GM23338 (cell line): ENCODE results near the gene ASIC5. TPM values are rescaled to one million over a fixed set of nuclear protein-coding genes. Genes with fewer than 3 reads are reported as not detected.

ENCODE experiments used
- ATAC-seq: fragments of 200-7000 bp; cut with Tn5 transposase; 3 replicates; pipeline ENCODE4 v1.9.1; 2020
- DNase-seq: peaks from one replicate; pipeline ENCODE4 v3.0.0-alpha.2; 2015; ENCODE audit warnings: low spot score
- H2AFZ ChIP-seq: fragments of 200-600 bp; sonication (generic); 2 replicates; pipeline ENCODE4 v1.8.0; 2016; ENCODE audit warnings: antibody characterized with exemption, mild to moderate bottlenecking, moderate library complexity
- H3F3A ChIP-seq: fragments of 200-600 bp; sonication (generic); replicated peaks from 2 replicates; pipeline ENCODE4 v1.8.0; 2017; ENCODE audit warnings: antibody characterized with exemption, mixed run types, low read depth
- H3K27ac ChIP-seq: fragments of 200-600 bp; sonication (generic); 2 replicates; pipeline ENCODE4 v1.6.1; 2016; ENCODE audit warnings: low read depth
- H3K27me3 ChIP-seq: fragments of 200-600 bp; sonication (generic); 2 replicates; pipeline ENCODE4 v1.8.0; 2016; ENCODE audit warnings: mild to moderate bottlenecking, mixed run types, moderate library complexity; ENCODE audit not compliant: insufficient read depth
- H3K36me3 ChIP-seq: fragments of 200-600 bp; sonication (generic); 2 replicates; pipeline ENCODE4 v1.8.0; 2016; ENCODE audit warnings: mild to moderate bottlenecking; ENCODE audit not compliant: insufficient read depth
- H3K4me1 ChIP-seq: fragments of 200-600 bp; sonication (generic); 2 replicates; pipeline ENCODE4 v1.8.0; 2016; ENCODE audit warnings: mild to moderate bottlenecking, moderate library complexity; ENCODE audit not compliant: insufficient read depth
- H3K4me2 ChIP-seq: fragments of 200-600 bp; sonication (generic); 2 replicates; pipeline ENCODE4 v1.7.1; 2017; ENCODE audit warnings: mixed run types
- H3K4me3 ChIP-seq: fragments of 200-600 bp; sonication (generic); 2 replicates; pipeline ENCODE4 v1.6.1; 2016; ENCODE audit warnings: mixed run types
- H3K79me2 ChIP-seq: fragments of 200-600 bp; sonication (generic); replicated peaks from 2 replicates; pipeline ENCODE4 v1.8.0; 2017; ENCODE audit warnings: mild to moderate bottlenecking; ENCODE audit not compliant: insufficient read depth
- H3K9me2 ChIP-seq: fragments of 200-600 bp; sonication (generic); 2 replicates; pipeline ENCODE4 v1.8.0; 2017; ENCODE audit not compliant: insufficient read depth
- H4K20me1 ChIP-seq: fragments of 200-600 bp; sonication (generic); replicated peaks from 2 replicates; pipeline ENCODE4 v1.8.0; 2017; ENCODE audit warnings: mild to moderate bottlenecking; ENCODE audit not compliant: insufficient read depth
- H3K27ac Mint-ChIP-seq: 2 replicates; pipeline ENCODE4 v1.8.0; 2020; ENCODE audit warnings: inconsistent platforms, mild to moderate bottlenecking, moderate library complexity, mixed read lengths
- H3K27me3 Mint-ChIP-seq: 3 replicates; pipeline ENCODE4 v1.8.0; 2022; ENCODE audit warnings: low read depth, mild to moderate bottlenecking, moderate library complexity, mixed read lengths, inconsistent platforms; ENCODE audit not compliant: insufficient read depth, poor library complexity
- H3K36me3 Mint-ChIP-seq: 3 replicates; pipeline ENCODE4 v1.8.0; 2021; ENCODE audit warnings: low read depth, mild to moderate bottlenecking, inconsistent platforms, moderate library complexity, mixed read lengths
- H3K4me1 Mint-ChIP-seq: 3 replicates; pipeline ENCODE4 v1.8.0; 2020; ENCODE audit warnings: mild to moderate bottlenecking, inconsistent platforms, mixed read lengths
- H3K4me3 Mint-ChIP-seq: 3 replicates; pipeline ENCODE4 v1.8.0; 2021; ENCODE audit warnings: moderate library complexity, mild to moderate bottlenecking, inconsistent platforms, mixed read lengths
- H3K9me3 Mint-ChIP-seq: 3 replicates; pipeline ENCODE4 v1.8.0; 2020; ENCODE audit warnings: moderate library complexity, mild to moderate bottlenecking, inconsistent platforms, mixed read lengths
- CREB1 ChIP-seq: fragments of 250-450 bp; sonication (Bioruptor Pico); IDR thresholded peaks from 2 replicates; pipeline ENCODE4 v1.5.0; 2020; ENCODE audit warnings: low read depth, mild to moderate bottlenecking, moderate library complexity
- CTCF ChIP-seq, 2 experiments: fragments of 200-600 bp in 1 of 2; sonication (generic) in 1 of 2; conservative IDR thresholded peaks; 2 replicates each; pipeline versions ENCODE4 v1.5.1 to v1.6.1; 2016 to 2017; ENCODE audit warnings: antibody characterized with exemption in 2 of 2, low read depth in 2 of 2, mild to moderate bottlenecking in 2 of 2, moderate library complexity in 1 of 2
- ETS1 ChIP-seq: IDR thresholded peaks from 2 replicates; pipeline ENCODE4 v1.6.1; 2016; ENCODE audit warnings: antibody characterized with exemption
- EZH2 ChIP-seq: fragments of 200-600 bp; sonication (generic); IDR thresholded peaks from one replicate; pipeline ENCODE4 v1.8.0; 2017; ENCODE audit warnings: antibody characterized with exemption, mild to moderate bottlenecking, low read depth; ENCODE audit not compliant: unreplicated experiment
- EZH2phosphoT487 ChIP-seq: fragments of 200-600 bp; sonication (generic); IDR thresholded peaks from one replicate; pipeline ENCODE4 v1.8.1; 2018; ENCODE audit warnings: antibody characterized with exemption; ENCODE audit not compliant: unreplicated experiment
- JUNB ChIP-seq: IDR thresholded peaks from one replicate; pipeline ENCODE4 v1.6.1; 2016; ENCODE audit warnings: antibody characterized with exemption; ENCODE audit not compliant: unreplicated experiment
- NANOG ChIP-seq: IDR thresholded peaks from 2 replicates; pipeline ENCODE4 v1.6.1; 2016; ENCODE audit warnings: antibody characterized with exemption, borderline replicate concordance
- POLR2AphosphoS5 ChIP-seq: IDR thresholded peaks from 2 replicates; pipeline ENCODE4 v1.6.1; 2016; ENCODE audit warnings: antibody characterized with exemption, low read depth
- REST ChIP-seq: IDR thresholded peaks from one replicate; pipeline ENCODE4 v1.6.1; 2018; ENCODE audit warnings: antibody characterized with exemption; ENCODE audit not compliant: unreplicated experiment
- STAT1 ChIP-seq: IDR thresholded peaks from one replicate; pipeline ENCODE4 v1.6.1; 2016; ENCODE audit warnings: antibody characterized with exemption; ENCODE audit not compliant: unreplicated experiment
- ZNF114 ChIP-seq: fragments of 250-450 bp; sonication (Bioruptor Pico); IDR thresholded peaks from 2 replicates; pipeline ENCODE4 v1.5.0; 2020; ENCODE audit warnings: mild to moderate bottlenecking, moderate library complexity
- ZNF331 ChIP-seq: fragments of 250-450 bp; sonication (Bioruptor Pico); IDR thresholded peaks from 2 replicates; pipeline ENCODE4 v1.5.0; 2020; ENCODE audit warnings: low read depth, mild to moderate bottlenecking, moderate library complexity
- ZNF462 ChIP-seq: fragments of 250-450 bp; sonication (Bioruptor Pico); IDR thresholded peaks from 2 replicates; pipeline ENCODE4 v1.5.0; 2020; ENCODE audit warnings: mild to moderate bottlenecking, moderate library complexity
- polyA plus RNA-seq: library from polyadenylated mRNA; unstranded; fragments of >200 nt; fragmentation: Nextera tagmentation; extraction: Ambion mirVana; gene quantifications from 2 replicates; pipeline ENCODE4 v1.2.1, GENCODE V29; 2016
- total RNA-seq: library from RNA; depleted of rRNA; stranded (reverse); fragments of >200 nt; shearing (Covaris generic); gene quantifications from 2 replicates; pipeline ENCODE4 v1.2.3, GENCODE V29; 2014

ASIC5 gene
- total and polyA plus RNA-seq, 2 experiments from 2014 or later, result not detected

GRCh38 chr4:155818639-155819038, 47.4 kb downstream of the ASIC5 start:
- Mint-ChIP-seq H3K4me1 (peaks cover 13% of the 10 kb centered on the region), H3K36me3 (no peaks in the 10 kb centered on the region), H3K27ac (no peak overlapping the region), H3K27me3 (peaks cover 5% of the 10 kb centered on the region), H3K9me3 (no peaks in the 10 kb centered on the region), H3K4me3 (no peak overlapping the region)
- H3K27me3 ChIP-seq, result no peaks in the 10 kb centered on the region
- no peaks in the 10 kb centered on the region for H3K79me2 ChIP-seq
- H2AFZ ChIP-seq, result no peak overlapping the region; the same call in 1 of the 2 replicates
- no peaks in the 10 kb centered on the region for H3K9me2 ChIP-seq
- TF ChIP-seq ZNF462, result no peak
- no peak for TF ChIP-seq POLR2AphosphoS5
- TF ChIP-seq EZH2phosphoT487, result no peak
- no peak for TF ChIP-seq CTCF (conservative IDR thresholded peaks at IDR 0.05; ENCODE audit: low read depth in 2 of 2)
- no peak for TF ChIP-seq REST
- TF ChIP-seq ZNF114 (CRISPR knock-in tag), result no peak
- no peak for TF ChIP-seq ETS1
- no peak for TF ChIP-seq JUNB
- TF ChIP-seq CREB1, result no peak
- TF ChIP-seq NANOG, result no peak
- TF ChIP-seq STAT1, result no peak
- TF ChIP-seq ZNF331 (CRISPR knock-in tag), result no peak
- no peak for TF ChIP-seq EZH2
- no peaks in the 10 kb centered on the region for H4K20me1 ChIP-seq
- no peak overlapping the region for H3K27ac ChIP-seq
- H3K4me2 ChIP-seq, result no peak overlapping the region
- ATAC-seq (no peak), DNase-seq (no peak)
- no peaks in the 10 kb centered on the region for H3F3A ChIP-seq
- no peak overlapping the region for H3K4me3 ChIP-seq
- no peaks in the 10 kb centered on the region for H3K36me3 ChIP-seq
- H3K4me1 ChIP-seq, result no peaks in the 10 kb centered on the region
